Fibroblast of skin of right biceps (primary cell): ENCODE results near the gene DENND1A.
"Not testable (repeated sequence)": the region's sequence is repeated elsewhere in the genome, so short reads cannot be mapped to it uniquely, and the experiment has no call there.

Source experiments
- DNase-seq: peaks from one replicate; pipeline ENCODE4 v3.0.0-alpha.2; 2013

DENND1A gene

DNA sequence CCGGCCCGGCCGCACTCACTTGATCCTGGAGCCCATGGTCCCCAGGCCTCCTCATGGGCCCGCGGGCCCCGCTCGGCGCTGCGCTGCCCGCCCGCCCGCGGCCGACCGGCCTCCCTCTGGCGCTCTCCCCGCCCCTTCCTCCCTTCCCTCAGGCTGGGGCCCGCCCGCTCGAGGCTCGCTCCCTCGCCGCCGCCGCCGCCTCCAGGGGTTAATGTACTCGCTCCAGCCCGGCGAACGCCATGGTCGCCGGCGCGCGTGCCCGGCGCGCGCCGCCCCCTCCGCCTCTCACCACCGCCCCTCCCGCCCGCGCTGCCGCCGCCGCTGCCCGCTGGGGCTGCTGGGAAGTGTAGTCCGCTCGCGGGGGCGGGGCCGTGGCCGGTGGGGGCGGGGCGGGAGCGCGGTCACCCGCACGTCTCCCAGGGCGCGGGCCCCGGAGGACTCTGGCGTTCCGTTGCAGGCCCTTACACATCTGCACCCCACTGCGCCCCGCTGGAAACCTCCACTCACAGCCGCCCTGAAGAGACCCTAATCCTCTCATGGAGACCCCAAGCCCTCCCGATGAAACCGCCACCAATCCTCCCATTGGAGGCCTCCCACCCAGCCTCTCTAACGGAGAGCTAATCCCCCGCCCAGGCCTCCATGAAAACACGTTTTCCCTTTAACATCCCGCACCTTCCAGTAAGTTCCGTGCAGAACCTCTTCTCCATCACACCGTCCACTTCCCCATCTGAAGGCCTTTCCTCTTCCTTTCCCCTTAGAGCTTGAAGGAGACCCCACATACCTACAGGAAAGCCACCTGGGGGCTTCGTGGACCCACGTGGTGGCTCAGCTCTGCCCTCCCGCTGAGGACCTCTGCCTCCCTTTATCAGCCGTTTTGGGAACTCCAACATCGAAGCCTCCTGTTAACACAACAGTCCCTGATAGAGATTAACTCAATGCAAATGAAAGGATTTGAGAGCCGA is at the start of gene DENND1A:
Gene DENND1A (minus strand): TSS at position 257 of the 962 bp plus-strand sequence. CDS start 221 bp downstream, at position 36.
- DNase-seq, result peak; percentile 94

- no peak for DNase-seq
Measured at GRCh38 chr9:123978981-123979380, 49.1 kb upstream of the DENND1A start.

- not testable (repeated sequence) for DNase-seq
Measured at GRCh38 chr9:123976579-123976978, 46.7 kb upstream of the DENND1A start.

DNA sequence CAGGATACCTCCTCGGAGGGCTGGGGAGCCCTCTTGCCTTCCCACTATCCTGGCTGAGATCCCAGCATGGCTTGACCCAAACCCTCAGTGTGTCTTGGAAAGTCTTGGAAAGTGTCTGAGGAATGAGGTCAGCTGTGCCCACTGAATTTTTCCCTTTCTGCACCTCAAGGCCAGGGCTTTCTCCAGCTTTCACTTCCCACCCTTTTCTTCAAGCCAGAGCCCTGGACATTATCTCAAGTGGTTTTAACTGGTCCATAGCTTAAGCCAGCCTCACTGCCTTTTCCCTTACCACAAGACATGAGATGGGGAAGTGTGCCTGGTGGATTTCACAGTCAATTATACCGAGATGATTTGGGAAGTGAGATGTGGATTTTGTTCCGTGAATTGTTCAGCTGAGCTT is 45.9 kb upstream of the DENND1A start:
- no peak for DNase-seq

GRCh38 chr9:123974471-123974870 is 44.5 kb upstream of the DENND1A start:
- no peak for DNase-seq

DNA sequence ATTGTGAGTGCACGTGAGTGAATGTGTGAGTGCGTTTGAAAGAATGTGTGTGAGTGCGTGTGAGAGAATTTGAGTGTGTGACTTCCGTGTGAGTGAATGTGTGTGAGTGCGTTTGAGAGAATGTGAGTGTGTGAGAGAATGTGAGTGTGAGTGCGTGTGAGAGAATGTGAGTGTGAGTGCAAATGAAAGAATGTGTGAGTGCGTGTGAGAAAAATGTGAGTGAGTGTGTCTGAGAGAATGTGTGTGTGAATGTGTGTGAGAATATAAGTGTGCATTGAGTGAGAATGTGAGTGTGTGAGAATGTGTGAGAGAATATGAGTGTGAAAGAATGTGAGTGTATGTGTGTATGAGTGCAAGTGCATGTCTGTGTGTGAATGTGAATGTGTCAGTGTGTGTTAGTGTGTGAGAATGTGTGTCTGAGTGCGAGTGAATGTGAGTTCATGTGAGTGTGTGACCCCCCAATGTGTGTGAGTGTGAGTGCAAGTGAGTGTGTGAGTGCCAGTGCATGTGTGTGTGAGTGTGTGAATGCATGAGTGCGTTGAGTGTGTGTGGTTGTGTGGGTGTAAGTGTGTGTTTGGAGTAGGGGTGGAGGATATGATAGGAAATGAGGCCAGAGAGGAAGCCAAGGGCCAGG is 43.8 kb upstream of the DENND1A start:
- no peak for DNase-seq

GRCh38 chr9:123972618-123973017 is 42.7 kb upstream of the DENND1A start:
- DNase-seq, result no peak

DNA sequence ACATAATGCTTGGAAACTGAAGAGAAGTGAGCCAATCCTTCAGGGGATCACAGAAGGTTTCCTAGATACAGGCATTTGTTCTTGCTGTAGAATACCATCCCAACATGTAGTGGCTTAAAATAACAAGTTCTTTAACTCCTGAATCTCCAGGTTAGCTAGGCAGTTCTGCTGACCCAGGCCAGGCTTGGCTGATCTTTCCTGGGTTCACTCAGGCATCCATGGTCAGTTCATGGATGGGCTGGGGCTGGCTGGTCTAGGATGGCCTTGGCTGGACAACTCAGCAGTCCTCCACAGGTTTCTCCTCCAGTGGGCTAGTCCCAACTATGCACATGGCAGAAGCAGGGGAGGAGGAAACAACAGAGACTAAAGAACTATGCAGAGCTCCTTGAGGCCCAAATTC is 37.4 kb upstream of the DENND1A start:
- DNase-seq, result no peak

GRCh38 chr9:123965801-123966686 is 36.1 kb upstream of the DENND1A start:
- no peak for DNase-seq

- no peak for DNase-seq
Measured at GRCh38 chr9:123964761-123965160, 34.8 kb upstream of the DENND1A start.

DNA sequence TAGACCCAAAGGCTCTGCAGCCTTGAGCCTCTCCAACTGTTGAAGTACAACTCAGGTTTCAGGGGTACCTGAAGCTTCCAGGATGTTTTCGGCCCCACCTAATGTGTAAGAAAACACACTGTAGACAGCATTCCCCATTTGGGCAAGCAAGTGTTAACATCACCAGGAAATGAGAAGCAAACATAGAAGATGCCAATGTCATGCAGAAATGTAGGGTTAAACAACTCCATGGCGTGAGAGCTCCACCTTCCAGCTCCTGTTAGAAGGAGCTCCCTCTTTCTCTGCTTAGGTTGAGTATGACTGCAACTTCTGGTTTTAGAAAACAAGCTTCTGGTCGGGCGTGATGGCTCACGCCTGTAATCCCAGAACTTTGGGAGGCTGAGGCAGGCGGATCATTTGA is 31.0 kb upstream of the DENND1A start:
- DNase-seq, result no peak

DNA sequence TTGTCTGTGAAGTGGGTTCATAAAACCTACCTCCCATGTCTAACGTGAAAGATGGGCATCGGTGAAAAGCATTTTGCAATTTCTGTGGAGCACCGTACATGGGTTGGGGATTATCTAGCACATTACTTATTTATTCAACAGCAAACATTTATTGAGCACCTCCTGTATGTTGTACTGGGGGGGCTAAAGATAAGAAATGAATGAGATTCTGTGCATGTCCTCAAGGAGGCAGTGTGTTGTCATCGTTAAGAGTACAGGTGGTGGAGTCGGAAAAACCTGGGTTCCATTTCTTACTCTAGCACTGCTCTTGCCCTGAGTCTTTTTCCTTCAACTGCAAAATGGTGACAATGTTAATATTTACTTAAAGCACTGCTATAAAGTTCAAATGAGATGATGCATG is 30.4 kb upstream of the DENND1A start:
- DNase-seq, result no peak

- DNase-seq, result no peak
Measured at GRCh38 chr9:123959787-123960186, 29.9 kb upstream of the DENND1A start.

DNA sequence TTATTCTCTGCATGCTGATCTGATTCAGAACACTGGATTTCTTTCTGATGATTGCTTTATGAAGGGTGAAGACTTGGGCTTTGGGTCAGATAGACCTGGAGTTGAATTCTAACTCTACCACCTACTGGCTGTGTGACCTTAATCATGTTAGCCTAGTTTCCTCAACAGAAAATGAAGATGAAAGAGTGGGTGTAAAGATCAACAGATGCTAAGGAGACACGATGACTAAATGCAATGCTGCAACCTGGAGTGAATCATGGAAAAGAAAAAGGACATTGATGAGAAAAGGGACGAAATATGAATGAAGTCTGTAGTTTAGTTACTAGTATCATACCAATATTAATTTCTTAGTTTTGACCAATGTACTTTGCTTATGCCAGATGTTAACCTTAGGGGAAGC is 27.8 kb upstream of the DENND1A start:
- DNase-seq, result no peak

DNA sequence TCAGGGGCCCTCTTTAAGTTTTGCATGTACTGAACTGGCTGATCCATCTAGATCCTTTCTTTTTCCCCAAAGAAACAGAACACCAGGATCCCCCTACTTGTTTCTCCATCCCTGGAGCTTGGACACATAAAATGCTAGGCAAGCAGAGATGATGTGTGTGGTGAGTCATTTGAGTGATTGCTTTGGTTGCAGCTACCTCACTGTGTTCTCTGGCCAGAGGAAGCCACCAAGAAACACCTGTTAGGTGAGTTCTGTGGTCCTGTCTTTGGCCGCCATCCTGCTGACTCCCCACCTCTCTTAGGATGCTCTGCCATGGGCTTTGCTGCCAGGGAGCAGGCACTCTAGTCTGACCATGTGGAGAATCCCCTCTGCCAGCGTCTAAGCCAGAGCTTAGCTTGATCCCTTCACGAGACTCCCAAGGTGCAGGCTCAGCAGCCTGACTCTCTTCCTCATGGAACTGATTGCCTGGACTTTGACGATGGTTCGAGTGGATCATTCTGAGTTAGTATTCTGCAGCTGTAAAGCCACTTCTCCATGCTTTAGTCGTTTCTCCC is 27.3 kb upstream of the DENND1A start:
- DNase-seq, result no peak

DNA sequence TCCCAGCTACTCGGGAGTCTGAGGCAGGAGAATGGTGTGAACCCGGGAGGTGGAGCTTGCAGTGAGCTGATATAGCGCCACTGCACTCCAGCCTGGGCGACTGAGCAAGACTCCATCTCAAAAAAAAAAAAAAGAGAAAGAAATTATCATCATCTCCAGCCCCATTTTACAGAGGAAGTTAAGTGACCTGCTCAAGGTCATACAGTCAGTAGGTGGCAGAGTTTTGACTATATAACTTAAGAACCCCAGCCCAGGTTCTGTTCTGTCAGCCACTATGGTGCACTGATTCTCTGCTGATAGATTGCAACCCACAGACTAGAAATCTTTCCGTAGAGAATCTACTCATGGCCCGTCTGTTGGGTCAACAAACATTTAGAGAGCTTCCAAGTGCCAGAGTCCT is 25.7 kb upstream of the DENND1A start:
- DNase-seq, result no peak

DNA sequence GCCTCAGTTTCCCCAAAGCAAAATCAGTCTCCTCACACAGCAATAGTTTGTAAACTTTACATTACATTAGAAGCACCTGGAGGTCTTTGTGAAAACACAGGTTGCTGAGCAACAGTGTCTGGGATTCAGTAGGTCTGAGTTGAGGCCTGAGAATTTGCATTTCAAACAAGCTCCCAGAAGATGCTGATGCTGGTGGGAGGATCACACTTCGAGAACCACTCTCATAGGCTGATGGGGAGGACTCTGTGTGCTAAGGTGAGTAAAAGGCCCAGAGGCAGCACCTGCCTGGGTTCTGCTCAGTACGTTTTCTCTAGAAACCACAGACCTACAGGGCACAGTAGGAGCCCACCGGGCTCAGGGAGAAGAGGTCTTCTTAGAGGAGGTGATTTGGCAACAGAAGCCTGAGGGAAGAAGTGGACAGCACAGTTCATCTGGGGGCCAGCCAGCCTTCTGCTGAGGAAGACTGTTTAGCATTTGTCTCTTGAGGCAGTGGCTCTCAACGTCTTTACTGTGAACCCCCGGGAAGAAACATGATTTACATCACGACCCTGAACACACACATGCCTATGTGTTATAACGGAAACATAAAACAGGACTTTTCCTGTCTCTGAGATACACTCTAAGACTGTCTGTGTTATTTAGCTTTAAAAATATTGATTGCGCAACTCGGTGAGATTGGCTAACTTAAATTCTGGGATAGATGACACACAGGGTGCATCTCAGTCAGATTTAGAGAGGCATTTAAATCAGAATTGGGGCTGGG is 24.8 kb upstream of the DENND1A start:
- peak; percentile 42 for DNase-seq

DNA sequence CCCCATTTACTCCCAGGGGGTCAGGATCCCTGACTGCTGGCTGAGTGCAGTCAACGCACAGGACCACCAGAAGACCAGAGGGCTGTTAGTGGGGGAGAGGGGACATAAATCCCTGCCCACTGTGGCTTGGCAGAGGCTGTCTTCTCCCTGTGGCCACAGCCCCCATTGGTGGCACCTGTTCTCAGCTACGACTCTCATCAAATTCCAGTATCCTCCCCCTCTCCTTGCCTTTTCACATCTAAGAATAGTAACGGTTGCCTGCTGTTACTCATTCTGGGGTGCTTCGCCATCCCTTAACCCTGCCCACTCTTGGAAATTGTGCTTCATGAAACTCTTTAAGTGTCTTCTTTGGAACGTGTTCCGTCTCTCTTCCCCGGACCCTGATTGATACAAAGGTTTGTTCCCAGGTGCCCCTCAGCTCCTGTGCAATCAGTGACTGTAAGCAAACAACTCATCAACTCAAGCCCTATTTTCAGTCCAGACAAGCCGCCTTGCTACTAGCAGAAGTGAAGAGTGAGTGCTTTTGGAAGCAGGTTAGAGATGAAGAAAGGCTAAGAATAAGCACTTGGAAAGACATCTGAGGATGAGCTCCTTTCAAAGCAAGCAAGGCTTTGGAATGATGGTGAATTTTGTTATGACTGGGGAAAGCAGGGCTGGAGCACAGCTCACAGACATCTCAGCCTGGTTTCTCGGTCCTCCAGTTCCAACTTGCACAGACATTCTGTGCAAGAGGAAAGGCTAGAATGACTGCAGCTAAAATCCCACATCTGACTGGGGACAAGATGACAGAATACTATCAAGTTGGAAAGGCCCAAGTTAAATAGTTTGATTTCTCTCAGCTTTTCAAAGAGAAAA is 22.9 kb upstream of the DENND1A start:
- no peak for DNase-seq

GRCh38 chr9:123948286-123948685 is 18.4 kb upstream of the DENND1A start:
- DNase-seq, result no peak

- no peak for DNase-seq
Measured at GRCh38 chr9:123947326-123947725, 17.4 kb upstream of the DENND1A start.
